Bladder microvascular endothelial cell (primary cell): ENCODE results near the gene MPND. TPM values are rescaled to one million over a fixed set of nuclear protein-coding genes. Genes with fewer than 3 reads are reported as not detected.

Source experiments
- total RNA-seq: library from RNA; depleted of rRNA; stranded (reverse); fragments of >200 nt; gene quantifications from 2 replicates; pipeline ENCODE4 v1.2.3, GENCODE V29; 2014

MPND gene, protein sequence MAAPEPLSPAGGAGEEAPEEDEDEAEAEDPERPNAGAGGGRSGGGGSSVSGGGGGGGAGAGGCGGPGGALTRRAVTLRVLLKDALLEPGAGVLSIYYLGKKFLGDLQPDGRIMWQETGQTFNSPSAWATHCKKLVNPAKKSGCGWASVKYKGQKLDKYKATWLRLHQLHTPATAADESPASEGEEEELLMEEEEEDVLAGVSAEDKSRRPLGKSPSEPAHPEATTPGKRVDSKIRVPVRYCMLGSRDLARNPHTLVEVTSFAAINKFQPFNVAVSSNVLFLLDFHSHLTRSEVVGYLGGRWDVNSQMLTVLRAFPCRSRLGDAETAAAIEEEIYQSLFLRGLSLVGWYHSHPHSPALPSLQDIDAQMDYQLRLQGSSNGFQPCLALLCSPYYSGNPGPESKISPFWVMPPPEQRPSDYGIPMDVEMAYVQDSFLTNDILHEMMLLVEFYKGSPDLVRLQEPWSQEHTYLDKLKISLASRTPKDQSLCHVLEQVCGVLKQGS
- total RNA-seq = 7.2 and 8.7 TPM in 2 replicates

DNA sequence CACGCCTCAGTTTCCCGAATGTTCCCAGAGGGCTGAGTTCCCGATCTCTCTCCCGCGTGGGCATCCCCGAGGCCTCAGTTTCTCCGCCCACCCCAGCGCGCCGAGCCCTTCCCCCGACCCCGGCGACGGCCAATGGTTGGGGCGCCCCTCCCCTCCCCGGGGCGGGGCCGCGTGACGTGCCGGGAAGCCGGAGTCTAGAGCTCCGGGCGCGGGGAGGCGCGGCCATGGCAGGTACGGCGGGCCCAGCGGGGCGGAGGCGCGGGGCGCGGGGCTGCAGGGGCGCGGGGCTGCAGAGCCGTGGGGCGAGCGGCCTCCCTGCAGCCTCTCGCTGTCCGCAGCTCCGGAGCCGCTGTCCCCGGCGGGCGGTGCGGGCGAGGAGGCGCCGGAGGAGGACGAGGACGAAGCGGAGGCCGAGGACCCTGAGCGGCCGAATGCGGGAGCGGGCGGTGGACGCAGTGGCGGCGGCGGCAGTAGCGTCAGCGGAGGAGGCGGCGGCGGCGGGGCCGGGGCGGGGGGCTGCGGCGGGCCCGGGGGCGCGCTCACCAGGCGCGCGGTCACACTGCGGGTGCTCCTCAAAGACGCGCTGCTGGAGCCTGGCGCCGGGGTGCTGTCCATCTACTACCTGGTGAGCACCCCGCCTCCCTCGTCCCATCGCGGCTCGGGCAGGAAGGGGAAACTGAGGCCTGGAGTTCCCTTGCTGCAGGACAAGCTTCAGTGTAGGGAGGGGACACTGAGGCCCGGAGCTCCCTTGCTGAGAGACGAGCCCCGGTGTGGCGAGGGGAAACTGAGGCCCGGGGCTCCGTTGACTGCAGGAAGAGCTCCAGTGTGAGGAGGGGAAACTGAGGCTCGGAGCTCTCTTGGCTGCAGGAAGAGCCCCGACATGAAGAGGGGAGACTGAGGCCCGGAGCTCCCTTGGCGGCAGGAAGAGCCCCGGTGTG, at the start of gene MPND:
TSS of gene MPND (plus strand) at position 193 of the 938 bp plus-strand sequence. CDS start at position 225, 32 bp downstream.

DNA sequence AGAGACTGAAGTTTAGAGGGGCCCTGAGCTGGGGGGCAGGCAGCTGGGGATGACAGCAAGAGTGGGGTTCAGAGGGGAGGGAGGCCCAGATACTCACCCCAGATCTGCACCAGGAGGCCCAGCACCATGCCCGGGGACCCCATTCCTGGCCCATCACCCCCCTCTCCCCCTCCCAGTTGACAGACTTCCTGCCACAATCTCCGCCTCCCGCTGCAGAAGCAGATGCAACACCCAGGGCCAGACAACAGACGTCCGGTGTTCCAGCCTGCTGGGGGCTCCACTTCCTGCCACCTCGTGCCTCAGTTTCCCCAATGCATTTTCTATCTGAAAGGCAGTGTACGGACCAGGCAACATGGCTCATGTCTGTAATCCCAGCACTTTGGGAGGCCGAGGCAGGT, 41.1 kb upstream of the MPND start, which contains the start of gene TMIGD2:
TSS of gene TMIGD2 (minus strand) at position 147 of the 398 bp plus-strand sequence. CDS start at position 143, 4 bp downstream.

DNA sequence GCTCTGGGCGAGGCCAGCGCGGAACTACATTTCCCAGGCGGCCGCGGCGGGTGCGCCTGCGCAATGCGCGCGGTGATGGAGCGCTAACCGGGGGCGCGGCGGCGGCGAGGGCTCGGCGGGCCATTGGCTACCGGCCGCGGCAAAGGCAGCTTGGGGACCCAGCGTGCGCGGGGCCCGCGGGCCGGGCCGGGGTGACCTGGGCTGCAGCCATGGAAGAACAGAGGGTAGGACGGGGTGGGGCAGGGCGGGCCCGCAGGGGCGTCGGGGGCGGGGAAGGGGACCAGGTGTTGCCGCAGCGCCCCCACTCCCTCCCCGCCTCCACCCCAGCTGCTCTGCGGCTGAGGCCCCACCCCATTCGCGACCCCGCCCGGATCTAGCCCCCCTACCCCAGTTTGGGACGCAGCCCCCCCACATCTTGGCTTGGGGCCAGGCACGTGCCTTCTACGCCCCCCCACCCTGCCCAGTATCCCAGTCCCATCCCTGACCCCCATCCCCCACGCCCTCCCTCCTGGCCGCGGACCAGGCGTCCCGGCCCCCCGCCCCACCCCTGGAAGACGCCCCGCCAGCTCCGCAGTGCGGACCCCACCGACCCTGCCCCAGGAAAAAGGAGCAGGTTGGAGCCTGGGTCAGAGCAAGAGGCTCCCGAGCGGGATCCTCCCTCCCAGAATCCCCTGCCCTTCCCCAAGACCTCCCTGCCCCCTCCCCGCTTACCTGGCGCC, 38.7 kb upstream of the MPND start, which contains the start of gene FSD1:
TSS of gene FSD1 (plus strand) at position 61 of the 719 bp plus-strand sequence. CDS start at position 210, 149 bp downstream.

DNA sequence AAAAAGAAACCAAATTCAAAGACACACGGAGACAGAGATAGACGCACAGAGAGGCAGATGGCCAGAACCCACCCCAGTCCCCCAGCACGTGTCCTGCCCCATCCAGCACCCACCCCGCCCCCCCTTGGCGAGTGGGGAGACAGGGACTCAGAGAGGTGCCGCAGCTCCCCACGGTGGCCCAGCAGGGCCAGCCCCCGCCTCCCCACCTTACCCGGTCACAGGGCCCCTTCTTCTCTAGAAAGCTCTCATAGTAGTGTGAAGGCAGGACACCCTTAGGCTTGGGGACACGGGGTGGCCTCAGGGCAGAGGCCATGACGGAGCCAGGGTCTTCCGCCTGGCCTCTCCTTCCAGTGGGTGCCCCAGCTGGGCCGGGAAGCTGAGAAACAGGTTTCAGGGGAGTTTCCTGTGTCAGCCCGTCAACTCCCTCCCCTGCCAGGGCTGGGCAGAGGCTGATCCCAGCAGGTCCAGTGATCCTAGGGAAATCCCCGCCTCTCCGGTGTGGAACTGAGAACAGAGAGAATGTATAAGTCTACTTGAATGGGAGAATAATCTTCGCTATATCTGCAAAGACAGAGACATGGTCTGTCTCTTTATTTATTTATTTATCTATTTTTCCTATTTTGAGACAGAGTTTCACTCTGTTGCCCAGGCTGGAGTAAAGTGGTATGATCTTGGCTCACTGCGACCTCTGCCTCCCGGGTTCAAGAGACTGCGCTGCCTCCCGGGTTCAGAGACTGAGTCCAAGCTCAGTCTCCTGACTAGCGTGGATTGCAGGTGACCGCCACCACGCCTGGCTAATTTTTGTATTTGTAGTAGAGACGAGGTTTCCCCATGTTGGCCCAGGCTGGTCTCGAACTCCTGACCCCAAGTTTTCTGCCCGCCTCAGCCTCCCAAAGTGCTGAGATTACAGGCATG, 4.7 kb upstream of the MPND start, which contains the start of gene STAP2:
TSS of gene STAP2 (minus strand) at position 387 of the 915 bp plus-strand sequence. CDS start at position 313, 74 bp downstream.

DNA sequence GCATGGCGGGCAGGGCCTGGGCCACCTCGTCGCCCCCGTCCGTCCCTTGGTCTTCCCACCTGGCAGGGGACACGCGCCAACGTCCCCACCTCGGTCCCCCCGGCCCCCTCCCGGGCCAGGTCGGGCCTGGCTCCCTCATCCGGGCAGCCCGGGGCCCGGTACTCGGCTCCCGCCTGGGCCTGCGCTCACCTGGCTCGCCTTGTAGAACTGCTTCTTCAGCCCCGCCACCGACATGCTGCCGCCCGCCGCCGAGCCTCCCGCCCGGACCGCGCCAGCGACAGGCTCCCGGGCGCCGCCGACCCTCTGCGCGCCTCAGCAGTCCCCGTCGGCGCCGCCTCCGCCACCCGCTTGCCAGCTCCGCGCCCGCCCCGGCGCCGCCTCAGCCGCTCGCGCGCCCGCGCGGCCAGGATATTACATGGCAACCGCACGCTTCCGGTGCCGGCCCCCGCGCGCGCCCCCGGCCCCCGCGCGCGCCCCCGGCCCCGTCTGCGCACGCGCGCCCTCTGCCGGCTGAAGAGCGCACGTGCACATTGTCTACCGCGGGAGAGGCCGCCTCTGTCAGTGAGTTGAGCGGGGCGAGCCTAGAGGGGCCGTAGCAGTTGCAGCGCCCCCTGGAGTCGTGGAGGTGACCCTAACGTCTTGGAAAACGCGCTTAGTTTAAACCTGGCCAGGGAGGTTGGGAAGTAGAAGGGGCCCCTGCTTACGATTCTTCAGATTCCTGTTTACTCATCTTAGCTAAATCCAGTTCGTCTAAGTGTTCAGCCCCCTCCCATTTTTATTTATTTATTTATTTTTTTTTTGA, 57.0 kb downstream of the MPND start, which contains the start of gene SH3GL1:
TSS of gene SH3GL1 (minus strand) at position 413 of the 802 bp plus-strand sequence. CDS start at position 234, 179 bp downstream.

DNA sequence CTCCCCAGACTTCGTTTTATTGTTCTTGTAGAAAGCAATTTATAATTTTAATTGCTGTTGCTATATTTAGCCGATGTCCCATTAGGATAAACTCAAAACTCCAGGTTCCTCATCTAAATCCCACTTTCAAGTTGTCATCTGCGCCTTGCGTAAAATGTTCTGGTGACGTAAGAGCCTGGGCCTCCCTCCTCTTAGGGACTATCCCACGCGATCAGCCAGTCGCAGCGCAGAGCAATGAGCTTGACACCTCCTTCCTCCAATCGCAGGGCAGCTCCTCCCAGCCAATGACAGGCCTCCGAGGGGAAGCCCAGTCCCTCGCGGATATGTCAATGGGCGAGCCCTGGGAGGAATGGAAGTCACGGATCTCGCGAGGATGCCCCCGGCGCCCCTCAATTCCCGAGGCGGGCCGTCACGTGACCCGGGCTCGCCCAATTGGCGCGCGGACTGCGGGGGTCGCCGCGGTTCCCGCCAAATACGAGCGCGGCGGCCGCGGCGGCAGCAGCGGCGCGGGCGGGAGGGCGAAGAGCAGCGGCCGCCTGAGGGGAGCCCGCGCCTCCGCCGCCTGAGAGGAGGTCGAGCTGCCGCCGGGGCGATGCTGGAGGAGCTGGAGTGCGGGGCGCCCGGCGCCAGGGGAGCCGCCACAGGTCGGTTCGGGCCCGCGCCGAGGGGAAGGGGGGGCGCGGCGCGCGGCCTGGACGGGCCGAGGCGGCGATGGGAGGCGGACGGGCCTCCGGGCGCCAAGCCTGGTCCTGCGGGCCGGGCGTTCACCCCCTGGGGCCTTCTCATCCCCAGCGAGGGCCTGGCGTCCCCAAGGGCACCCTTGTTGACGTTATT, 59.0 kb downstream of the MPND start, which contains the start of gene CHAF1A:
TSS of gene CHAF1A (plus strand) at position 470 of the 834 bp plus-strand sequence. CDS start at position 593, 123 bp downstream.

Other genes starting within 250 kb of the MPND start
- 135 and 175 TPM in 2 replicates for gene MAP2K2, start 219.4 kb upstream of the MPND start, total RNA-seq
- gene CREB3L3, start 189.9 kb upstream of the MPND start, total RNA-seq = not detected in 2 replicates
- 8.7 and 13.6 TPM in 2 replicates for gene SIRT6, start 161.0 kb upstream of the MPND start, total RNA-seq
- gene ANKRD24, start 160.9 kb upstream of the MPND start, total RNA-seq = 0.32 and 0.88 TPM in 2 replicates
- gene EBI3, start 114.0 kb upstream of the MPND start, total RNA-seq = 0.16 and 2.6 TPM in 2 replicates
- 14.1 and 16.8 TPM in 2 replicates for gene YJU2, start 96.5 kb upstream of the MPND start, total RNA-seq
- gene SHD, start 64.3 kb upstream of the MPND start, total RNA-seq = not detected in 2 replicates
- not detected in 2 replicates for gene TMIGD2, start 41.2 kb upstream of the MPND start, total RNA-seq
- 6.0 and 11.6 TPM in 2 replicates for gene FSD1, start 39.0 kb upstream of the MPND start, total RNA-seq
- 21.2 and 63.9 TPM in 2 replicates for gene STAP2, start 4.7 kb upstream of the MPND start, total RNA-seq
- 26.7 and 62.7 TPM in 2 replicates for gene SH3GL1, start 57.0 kb downstream of the MPND start, total RNA-seq
- gene CHAF1A, start 59.1 kb downstream of the MPND start, total RNA-seq = 13.8 and 14.5 TPM in 2 replicates
- 70.5 and 81.4 TPM in 2 replicates for gene UBXN6, start 114.2 kb downstream of the MPND start, total RNA-seq
- gene HDGFL2, start 128.7 kb downstream of the MPND start, total RNA-seq = 53.1 and 58.3 TPM in 2 replicates
- gene PLIN4, start 174.9 kb downstream of the MPND start, total RNA-seq = 3.3 TPM in 1 of 2 replicates, not detected in the other
- 0.16 and 4.7 TPM in 2 replicates for gene PLIN5, start 191.7 kb downstream of the MPND start, total RNA-seq
- gene LRG1, start 196.5 kb downstream of the MPND start, total RNA-seq = 0.49 and 1.5 TPM in 2 replicates
- 136 and 191 TPM in 2 replicates for gene SEMA6B, start 216.1 kb downstream of the MPND start, total RNA-seq